ENCODE results near the gene MTHFR.

DNA sequence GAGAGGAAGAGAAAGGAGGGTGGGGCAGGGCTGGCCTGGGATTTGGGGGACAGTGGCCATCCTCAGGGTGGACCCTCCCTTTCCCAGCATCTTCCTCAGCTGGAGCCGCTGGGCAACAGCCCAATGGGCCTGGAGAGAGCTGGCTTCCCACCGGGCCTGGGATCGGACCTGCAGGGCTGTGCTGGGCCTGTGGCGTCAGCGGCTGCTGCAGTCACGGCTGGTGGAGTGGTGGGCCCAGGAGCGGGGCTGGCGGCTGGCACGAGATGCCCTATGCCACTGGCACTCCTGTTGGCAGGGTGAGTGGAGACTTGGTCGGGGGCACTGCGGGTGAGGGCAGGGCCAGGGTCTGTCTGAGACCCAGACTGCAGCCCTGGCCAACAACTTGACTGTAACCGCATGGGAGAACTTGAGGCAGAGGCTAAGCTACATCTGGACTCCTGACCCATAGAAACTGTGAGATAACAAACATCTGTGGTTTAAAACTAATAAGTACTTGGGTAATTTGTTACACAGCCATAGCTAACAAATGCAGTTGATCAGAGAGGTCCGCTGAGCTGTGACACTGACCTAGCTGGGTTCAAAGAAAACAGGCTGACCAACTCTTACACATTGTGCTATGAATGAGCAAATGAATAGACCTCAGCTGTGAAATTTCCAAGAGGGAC, 25.9 kb downstream of the MTHFR start:
- TF ChIP-seq YY1 (IDR thresholded peaks at IDR 0.05; ENCODE audit: insufficient read depth, insufficient read length) = no peak
- TF ChIP-seq ZNF274 (IDR thresholded peaks at IDR 0.05; ENCODE audit: low read depth, low read length) = no peak

All from NT2/D1 (cell line).